GM19372 (cell line): ENCODE measurements around the gene FAM25A.
"Not testable (repeated sequence)": the region's sequence is repeated elsewhere in the genome, so short reads cannot be mapped to it uniquely, and the experiment has no call there.

Experiments used
- ATAC-seq: cut with Tn5 transposase; IDR thresholded peaks from one replicate; pipeline ENCODE4 v1.9.1; 2021; ENCODE audit warnings: mild to moderate bottlenecking, low read depth, moderate library complexity; ENCODE audit not compliant: unreplicated experiment

FAM25A gene

GRCh38 chr10:87020056-87020455, at the start of gene FAM25A:
FAM25A (plus strand) TSS chr10:87020294; CDS start chr10:87020325, 31 bp downstream.
- ATAC-seq: not testable (repeated sequence)

GRCh38 chr10:86970982-86971231, 49.2 kb upstream of the FAM25A start:
- ATAC-seq: no peak

- peak; percentile 67 for ATAC-seq
Measured at GRCh38 chr10:86971232-86971991, 48.7 kb upstream of the FAM25A start.

GRCh38 chr10:86972613-86973380, 47.3 kb upstream of the FAM25A start:
- no peak for ATAC-seq

- ATAC-seq: no peak
Measured at GRCh38 chr10:86974484-86974883, 45.6 kb upstream of the FAM25A start.

- no peak for ATAC-seq
Measured at GRCh38 chr10:86976362-86977056, 43.6 kb upstream of the FAM25A start.

- not testable (repeated sequence) for ATAC-seq
Measured at GRCh38 chr10:86978457-86978856, 41.6 kb upstream of the FAM25A start.

GRCh38 chr10:86979296-86979818, 40.7 kb upstream of the FAM25A start:
- ATAC-seq: no peak

- ATAC-seq: no peak
Measured at GRCh38 chr10:86979977-86980448, 40.1 kb upstream of the FAM25A start.

- ATAC-seq: not testable (repeated sequence)
Measured at GRCh38 chr10:86981020-86981419, 39.1 kb upstream of the FAM25A start.

- no peak for ATAC-seq
Measured at GRCh38 chr10:86981716-86982115, 38.4 kb upstream of the FAM25A start.

GRCh38 chr10:86984498-86984897, 35.6 kb upstream of the FAM25A start:
- ATAC-seq: not testable (repeated sequence)

- ATAC-seq: no peak
Measured at GRCh38 chr10:86988520-86988919, 31.6 kb upstream of the FAM25A start.

- not testable (repeated sequence) for ATAC-seq
Measured at GRCh38 chr10:86991362-86991761, 28.7 kb upstream of the FAM25A start.

- no peak for ATAC-seq
Measured at GRCh38 chr10:86992456-86992855, 27.6 kb upstream of the FAM25A start.

- no peak for ATAC-seq
Measured at GRCh38 chr10:86992929-86993328, 27.2 kb upstream of the FAM25A start.

GRCh38 chr10:86999802-87000403, 20.2 kb upstream of the FAM25A start:
- ATAC-seq: not testable (repeated sequence)

GRCh38 chr10:87000491-87000890, 19.6 kb upstream of the FAM25A start:
- no peak for ATAC-seq

GRCh38 chr10:87007124-87007523, 13.0 kb upstream of the FAM25A start:
- not testable (repeated sequence) for ATAC-seq

GRCh38 chr10:87007674-87008073, 12.4 kb upstream of the FAM25A start:
- ATAC-seq: not testable (repeated sequence)

GRCh38 chr10:87008303-87008702, 11.8 kb upstream of the FAM25A start:
- not testable (repeated sequence) for ATAC-seq
